Type B pancreatic cell (in vitro differentiated cells): ENCODE measurements around the gene MPIG6B. TPM values are rescaled to one million over a fixed set of nuclear protein-coding genes. Genes with fewer than 3 reads are reported as not detected.

Source experiments
- DNase-seq: peaks from one replicate; pipeline ENCODE4 v3.0.0; 2021; ENCODE audit warnings: mixed read lengths; ENCODE audit not compliant: unreplicated experiment; ENCODE audit errors: extremely low spot score
- H3K27ac Mint-ChIP-seq: 2 replicates; pipeline ENCODE4 v1.8.0; 2021; ENCODE audit warnings: mild to moderate bottlenecking, mixed read lengths
- H3K27me3 Mint-ChIP-seq: 2 replicates; pipeline ENCODE4 v1.8.0; 2021; ENCODE audit warnings: mixed read lengths
- H3K36me3 Mint-ChIP-seq: 2 replicates; pipeline ENCODE4 v1.8.0; 2021; ENCODE audit warnings: mixed read lengths
- H3K4me1 Mint-ChIP-seq: one replicate; pipeline ENCODE4 v1.8.0; 2021; ENCODE audit warnings: mixed read lengths; ENCODE audit not compliant: unreplicated experiment
- H3K4me3 Mint-ChIP-seq: 2 replicates; pipeline ENCODE4 v1.8.0; 2021; ENCODE audit warnings: mild to moderate bottlenecking, mixed read lengths
- H3K9me3 Mint-ChIP-seq: 2 replicates; pipeline ENCODE4 v1.8.0; 2021; ENCODE audit warnings: mixed read lengths
- total RNA-seq: library from RNA; stranded (reverse); gene quantifications from 2 replicates; pipeline ENCODE4 v1.2.1, GENCODE V29; 2021; ENCODE audit warnings: low replicate concordance
- TF ChIP-seq, protein P1 (sequence below): fragments of 200-600 bp; sonication (generic); conservative IDR thresholded peaks from 2 replicates; pipeline ENCODE4 v1.5.0; 2021; ENCODE audit warnings: antibody characterized with exemption, mild to moderate bottlenecking

The MPIG6B gene
- total RNA-seq, 1 donor from 2014 or later: 0.41 TPM

- Mint-ChIP-seq H3K27me3 (no peaks in the 10 kb centered on the region), H3K4me3 (no peak overlapping the region), H3K4me1 (peaks cover 16% of the 10 kb centered on the region), H3K9me3 (no peaks in the 10 kb centered on the region), H3K27ac (no peak overlapping the region), H3K36me3 (peaks cover 21% of the 10 kb centered on the region)
- DNase-seq: no peak
- TF ChIP-seq, protein P1, sequence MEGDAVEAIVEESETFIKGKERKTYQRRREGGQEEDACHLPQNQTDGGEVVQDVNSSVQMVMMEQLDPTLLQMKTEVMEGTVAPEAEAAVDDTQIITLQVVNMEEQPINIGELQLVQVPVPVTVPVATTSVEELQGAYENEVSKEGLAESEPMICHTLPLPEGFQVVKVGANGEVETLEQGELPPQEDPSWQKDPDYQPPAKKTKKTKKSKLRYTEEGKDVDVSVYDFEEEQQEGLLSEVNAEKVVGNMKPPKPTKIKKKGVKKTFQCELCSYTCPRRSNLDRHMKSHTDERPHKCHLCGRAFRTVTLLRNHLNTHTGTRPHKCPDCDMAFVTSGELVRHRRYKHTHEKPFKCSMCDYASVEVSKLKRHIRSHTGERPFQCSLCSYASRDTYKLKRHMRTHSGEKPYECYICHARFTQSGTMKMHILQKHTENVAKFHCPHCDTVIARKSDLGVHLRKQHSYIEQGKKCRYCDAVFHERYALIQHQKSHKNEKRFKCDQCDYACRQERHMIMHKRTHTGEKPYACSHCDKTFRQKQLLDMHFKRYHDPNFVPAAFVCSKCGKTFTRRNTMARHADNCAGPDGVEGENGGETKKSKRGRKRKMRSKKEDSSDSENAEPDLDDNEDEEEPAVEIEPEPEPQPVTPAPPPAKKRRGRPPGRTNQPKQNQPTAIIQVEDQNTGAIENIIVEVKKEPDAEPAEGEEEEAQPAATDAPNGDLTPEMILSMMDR: no peak
Observed at GRCh38 chr6:31765559-31765909, 42.4 kb downstream of the MPIG6B start.

DNA sequence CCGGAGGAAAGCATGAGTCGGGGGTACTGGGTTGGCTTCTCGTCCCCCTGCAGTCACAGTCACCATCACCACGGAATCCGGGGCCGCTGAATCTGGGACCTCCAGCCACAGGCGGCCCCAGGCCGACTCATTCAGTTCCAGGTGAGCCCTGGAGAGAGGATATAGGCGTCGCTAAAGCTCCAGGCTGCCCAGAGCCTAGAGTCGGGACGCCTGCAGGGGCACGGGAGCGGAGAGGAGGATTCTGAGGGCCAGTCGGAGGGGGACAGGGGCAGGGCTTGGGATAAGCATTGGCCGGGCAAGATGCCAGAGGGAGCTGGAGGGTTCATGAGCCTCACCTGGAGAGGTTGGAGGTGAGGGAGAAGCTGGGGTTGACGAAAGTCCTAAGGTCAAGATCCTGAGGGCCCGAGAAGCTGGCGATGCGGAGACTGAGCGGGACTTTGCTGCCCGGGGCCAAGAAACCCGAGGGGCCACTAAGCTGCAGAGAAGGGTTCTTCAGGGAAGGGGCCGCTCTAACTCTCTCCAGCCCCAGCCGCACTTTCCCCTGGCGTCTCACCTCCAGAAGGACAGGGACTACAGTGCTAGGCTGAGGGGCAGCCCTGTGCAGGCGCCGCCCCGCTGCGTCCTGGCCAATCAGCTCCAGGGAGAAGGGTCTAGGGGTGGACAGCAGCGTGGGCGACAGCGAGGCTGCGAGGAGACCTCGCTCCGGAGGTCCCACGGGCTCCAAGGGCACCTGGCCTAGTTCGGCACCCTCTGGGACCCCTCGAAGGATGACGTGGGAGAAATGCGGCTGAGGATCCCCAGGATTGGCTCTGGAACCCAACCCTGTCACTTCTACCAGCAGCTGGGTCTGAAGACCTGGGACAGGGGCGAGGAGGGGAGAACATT is 43.0 kb downstream of the MPIG6B start:
- Mint-ChIP-seq H3K36me3 (peaks cover 16% of the 10 kb centered on the region), H3K27ac (no peak overlapping the region), H3K27me3 (no peaks in the 10 kb centered on the region), H3K4me1 (peaks cover 16% of the 10 kb centered on the region), H3K9me3 (no peaks in the 10 kb centered on the region), H3K4me3 (peak overlapping the region; percentile 61)
- TF ChIP-seq, protein P1: no peak
- no peak for DNase-seq

DNA sequence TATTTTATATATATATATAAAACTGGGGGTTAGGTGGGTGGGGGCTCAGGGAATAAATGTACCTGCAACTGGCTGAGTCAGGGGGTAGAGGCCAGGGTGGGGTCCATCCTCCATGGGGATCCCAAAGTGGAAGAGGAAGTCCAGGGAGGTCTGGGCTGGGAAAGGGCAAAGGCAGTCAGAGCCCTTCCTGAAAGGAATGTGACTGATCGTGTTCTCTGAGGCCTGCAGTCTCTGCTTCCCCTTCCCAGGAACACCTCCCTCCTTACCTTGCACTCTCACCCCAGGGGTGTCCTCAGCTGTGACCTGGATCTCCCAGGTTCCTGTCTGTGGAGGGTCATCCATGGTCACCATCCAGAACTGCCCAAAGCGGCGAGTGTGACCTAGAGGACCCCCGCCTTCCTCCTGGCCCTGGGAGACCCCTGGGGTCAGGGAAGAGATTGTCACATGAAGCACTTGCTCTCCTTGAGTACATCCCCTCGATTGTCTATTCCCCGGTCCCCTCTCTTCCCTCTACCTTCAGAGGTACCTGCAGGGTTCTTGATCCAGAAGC is 44.0 kb downstream of the MPIG6B start:
- Mint-ChIP-seq H3K4me1 (peaks cover 16% of the 10 kb centered on the region), H3K9me3 (no peaks in the 10 kb centered on the region), H3K27ac (no peak overlapping the region), H3K36me3 (peaks cover 10% of the 10 kb centered on the region), H3K27me3 (no peaks in the 10 kb centered on the region), H3K4me3 (no peak overlapping the region)
- TF ChIP-seq, protein P1: no peak
- no peak for DNase-seq

GRCh38 chr6:31768363-31769257 is 45.4 kb downstream of the MPIG6B start:
- H3K27me3 Mint-ChIP-seq: no peaks in the 10 kb centered on the region
- DNase-seq: no peak
- no peaks in the 10 kb centered on the region for H3K9me3 Mint-ChIP-seq
- no peak overlapping the region for H3K4me3 Mint-ChIP-seq
- H3K36me3 Mint-ChIP-seq: peaks cover 5% of the 10 kb centered on the region
- H3K27ac Mint-ChIP-seq: no peak overlapping the region
- H3K4me1 Mint-ChIP-seq: peaks cover 10% of the 10 kb centered on the region
- TF ChIP-seq, protein P1: no peak

DNA sequence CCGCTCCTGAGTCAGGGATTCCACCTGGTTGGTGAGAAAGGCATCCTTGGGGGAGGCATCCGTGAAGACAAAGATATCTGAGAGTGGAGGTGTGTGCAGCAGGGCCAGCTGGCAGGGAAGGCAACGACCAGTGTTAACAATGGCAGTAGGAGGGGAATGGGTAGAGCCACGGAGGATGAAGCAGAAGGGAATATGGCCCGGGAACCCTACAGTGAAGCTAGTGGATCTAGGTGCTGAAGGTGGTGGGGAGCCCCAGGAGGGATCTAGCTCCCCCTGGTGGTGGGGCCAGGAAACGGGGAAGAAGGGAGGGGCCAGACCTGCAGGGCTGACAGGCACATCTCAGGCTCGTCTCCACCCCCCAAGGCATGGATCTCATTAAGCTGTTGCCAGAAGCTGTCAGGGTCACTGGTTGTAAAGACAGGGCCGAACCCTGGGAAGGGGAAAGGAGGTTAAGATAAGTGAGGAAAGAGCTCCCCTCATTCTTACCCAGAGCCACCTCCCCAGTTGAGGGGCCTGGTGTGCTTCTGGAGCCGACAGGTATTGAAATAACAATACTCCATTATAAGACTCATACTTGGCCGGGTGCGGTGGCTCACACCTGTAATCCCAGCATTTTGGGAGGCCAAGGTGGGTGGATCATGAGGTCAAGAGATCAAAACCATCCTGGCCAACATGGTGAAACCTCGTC is 46.7 kb downstream of the MPIG6B start:
- DNase-seq: no peak
- Mint-ChIP-seq H3K4me3 (no peak overlapping the region), H3K9me3 (no peaks in the 10 kb centered on the region), H3K4me1 (peaks cover 5% of the 10 kb centered on the region), H3K36me3 (no peaks in the 10 kb centered on the region), H3K27ac (no peak overlapping the region), H3K27me3 (no peaks in the 10 kb centered on the region)
- TF ChIP-seq, protein P1: peak; percentile 76
